Stomach smooth muscle (tissue), 2 donors: ENCODE measurements around the gene TRAP1.

Experiments used
- H3K27ac ChIP-seq: one replicate; pipeline ENCODE4 v1.7.0; 2013; ENCODE audit warnings: mild to moderate bottlenecking, low read length, inconsistent platforms
- H3K27me3 ChIP-seq, 2 donors: one replicate each; pipeline ENCODE4 v1.7.0; 2013; ENCODE audit warnings: low read length in 2 of 2; ENCODE audit not compliant: insufficient read depth in 2 of 2, control insufficient read depth in 1 of 2
- H3K36me3 ChIP-seq, 2 donors: one replicate each; pipeline ENCODE4 v1.7.0; 2013; ENCODE audit warnings: low read length in 2 of 2; ENCODE audit not compliant: control insufficient read depth in 2 of 2, insufficient read depth in 2 of 2
- H3K4me1 ChIP-seq: one replicate; pipeline ENCODE4 v1.7.0; 2013; ENCODE audit warnings: low read length; ENCODE audit not compliant: control insufficient read depth, insufficient read depth
- H3K4me3 ChIP-seq, 2 donors: one replicate each; pipeline ENCODE4 v1.7.0; 2013; ENCODE audit warnings: low read length in 2 of 2
- H3K9ac ChIP-seq, 2 donors: one replicate each; pipeline ENCODE4 v1.7.0; 2013; ENCODE audit warnings: low read length in 2 of 2, mild to moderate bottlenecking in 1 of 2
- H3K9me3 ChIP-seq, 2 donors: one replicate each; pipeline ENCODE4 v1.7.0; 2013; ENCODE audit warnings: low read length in 2 of 2; ENCODE audit not compliant: control insufficient read depth in 2 of 2
- donor health status: healthy.
- donor health status: Pancreatic carcinoma.

Gene TRAP1

GRCh38 chr16:3754081-3754703, 36.9 kb upstream of the TRAP1 start:
- H3K4me3 ChIP-seq = no peak overlapping the region
- H3K27ac ChIP-seq = no peak overlapping the region
- H3K27me3 ChIP-seq = no peaks in the 10 kb centered on the region
- no peaks in the 10 kb centered on the region for H3K9me3 ChIP-seq
- peak overlapping the region in 1 of 2 donors; percentile 21 for H3K9ac ChIP-seq
- H3K36me3 ChIP-seq = peaks cover 30 to 41% of the 10 kb centered on the region in 2 donors
- peaks cover 11% of the 10 kb centered on the region for H3K4me1 ChIP-seq

GRCh38 chr16:3752984-3753383, 35.7 kb upstream of the TRAP1 start:
- Histone ChIP-seq H3K27ac (no peak overlapping the region), H3K4me3 (no peak overlapping the region), H3K4me1 (peaks cover 6% of the 10 kb centered on the region), H3K9me3 (no peaks in the 10 kb centered on the region), H3K9ac (no peak overlapping the region), H3K27me3 (no peaks in the 10 kb centered on the region), H3K36me3 (peaks cover 36 to 39% of the 10 kb centered on the region in 2 donors)

GRCh38 chr16:3751878-3752277, 34.6 kb upstream of the TRAP1 start:
- no peaks in the 10 kb centered on the region for H3K9me3 ChIP-seq
- no peak overlapping the region for H3K27ac ChIP-seq
- peaks cover 31% of the 10 kb centered on the region in 2 donors for H3K36me3 ChIP-seq
- no peak overlapping the region for H3K9ac ChIP-seq
- H3K27me3 ChIP-seq = no peaks in the 10 kb centered on the region
- peaks cover 6% of the 10 kb centered on the region for H3K4me1 ChIP-seq
- no peak overlapping the region for H3K4me3 ChIP-seq

- H3K9me3 ChIP-seq = no peaks in the 10 kb centered on the region
- H3K27ac ChIP-seq = no peak overlapping the region
- no peak overlapping the region for H3K4me3 ChIP-seq
- peaks cover 43 to 46% of the 10 kb centered on the region in 2 donors for H3K36me3 ChIP-seq
- no peaks in the 10 kb centered on the region for H3K27me3 ChIP-seq
- no peak overlapping the region for H3K9ac ChIP-seq
- no peaks in the 10 kb centered on the region for H3K4me1 ChIP-seq
These were observed 31.0 kb upstream of the TRAP1 start for GRCh38 chr16:3748307-3748706.

- Histone ChIP-seq H3K9me3 (no peaks in the 10 kb centered on the region), H3K27me3 (no peaks in the 10 kb centered on the region), H3K27ac (no peak overlapping the region), H3K4me1 (no peaks in the 10 kb centered on the region), H3K4me3 (no peak overlapping the region), H3K36me3 (peaks cover 53 to 55% of the 10 kb centered on the region in 2 donors), H3K9ac (no peak overlapping the region)
These were observed 28.5 kb upstream of the TRAP1 start for GRCh38 chr16:3745751-3746355.

- Histone ChIP-seq H3K9ac (no peak overlapping the region), H3K36me3 (peaks cover 64 to 65% of the 10 kb centered on the region in 2 donors), H3K27ac (no peak overlapping the region), H3K9me3 (no peaks in the 10 kb centered on the region), H3K27me3 (no peaks in the 10 kb centered on the region), H3K4me3 (no peak overlapping the region), H3K4me1 (no peaks in the 10 kb centered on the region)
These were observed 26.7 kb upstream of the TRAP1 start for GRCh38 chr16:3744018-3744417.

- Histone ChIP-seq H3K4me1 (no peaks in the 10 kb centered on the region), H3K9me3 (no peaks in the 10 kb centered on the region), H3K36me3 (peaks cover 72 to 75% of the 10 kb centered on the region in 2 donors), H3K27me3 (no peaks in the 10 kb centered on the region), H3K9ac (no peak overlapping the region), H3K27ac (no peak overlapping the region), H3K4me3 (no peak overlapping the region)
These were observed 23.6 kb upstream of the TRAP1 start for GRCh38 chr16:3740934-3741333.

- Histone ChIP-seq H3K9ac (no peak overlapping the region), H3K27ac (no peak overlapping the region), H3K9me3 (no peaks in the 10 kb centered on the region), H3K36me3 (peaks cover 73 to 77% of the 10 kb centered on the region in 2 donors), H3K27me3 (no peaks in the 10 kb centered on the region), H3K4me1 (no peaks in the 10 kb centered on the region), H3K4me3 (no peak overlapping the region)
These were observed 22.9 kb upstream of the TRAP1 start for GRCh38 chr16:3740186-3740585.

GRCh38 chr16:3739636-3740035, 22.3 kb upstream of the TRAP1 start:
- Histone ChIP-seq H3K9me3 (no peaks in the 10 kb centered on the region), H3K27ac (no peak overlapping the region), H3K9ac (no peak overlapping the region), H3K4me1 (no peaks in the 10 kb centered on the region), H3K27me3 (no peaks in the 10 kb centered on the region), H3K36me3 (peaks cover 77 to 78% of the 10 kb centered on the region in 2 donors), H3K4me3 (no peak overlapping the region)

GRCh38 chr16:3738541-3738940, 21.2 kb upstream of the TRAP1 start:
- peaks cover 77 to 78% of the 10 kb centered on the region in 2 donors for H3K36me3 ChIP-seq
- H3K4me1 ChIP-seq = no peaks in the 10 kb centered on the region
- H3K9me3 ChIP-seq = no peaks in the 10 kb centered on the region
- H3K9ac ChIP-seq = no peak overlapping the region
- no peak overlapping the region for H3K27ac ChIP-seq
- H3K27me3 ChIP-seq = no peaks in the 10 kb centered on the region
- no peak overlapping the region for H3K4me3 ChIP-seq

- no peaks in the 10 kb centered on the region for H3K27me3 ChIP-seq
- no peak overlapping the region for H3K4me3 ChIP-seq
- no peaks in the 10 kb centered on the region for H3K4me1 ChIP-seq
- H3K27ac ChIP-seq = no peak overlapping the region
- H3K36me3 ChIP-seq = peaks cover 73 to 75% of the 10 kb centered on the region in 2 donors
- H3K9ac ChIP-seq = no peak overlapping the region
- H3K9me3 ChIP-seq = no peaks in the 10 kb centered on the region
These were observed 20.8 kb upstream of the TRAP1 start for GRCh38 chr16:3738128-3738527.
